OCI-LY7 (cell line): ENCODE measurements around the gene LRRK1. TPM values are rescaled to one million over a fixed set of nuclear protein-coding genes. Genes with fewer than 3 reads are reported as not detected.
"Not testable (repeated sequence)": the region's sequence is repeated elsewhere in the genome, so short reads cannot be mapped to it uniquely, and the experiment has no call there.

Source experiments
- BruUV-seq: library from RNA; stranded (reverse); fragments of 400-500 nt; replicated peaks from 2 replicates; lab custom pipeline; 2021; lab: Mats Ljungman, UMichigan
- CTCF ChIA-PET: fragments of 300-600 bp; sonication (Branson Sonifier 250); formaldehyde crosslinking; loops from one replicate; lab custom pipeline; 2022; ENCODE audit warnings: antibody characterized with exemption; ENCODE audit not compliant: unreplicated experiment; lab: Charles Lee
- POLR2A ChIA-PET: fragments of 300-600 bp; sonication (Branson Sonifier 250); formaldehyde crosslinking; loops from one replicate; lab custom pipeline; 2022; ENCODE audit warnings: antibody characterized with exemption; lab: Charles Lee
- DNase-seq: peaks from one replicate; pipeline ENCODE4 v3.0.0-alpha.2; 2015; ENCODE audit warnings: low spot score
- H2AFZ ChIP-seq: fragments of 200-600 bp; sonication (generic), shearing (Covaris generic); 2 replicates; pipeline ENCODE4 v1.6.1; 2014; ENCODE audit warnings: mild to moderate bottlenecking, antibody characterized with exemption, low read length, moderate library complexity
- H3K27ac ChIP-seq: fragments of 200-600 bp; sonication (generic); 2 replicates; pipeline ENCODE4 v1.5.1; 2014; ENCODE audit warnings: mixed run types, low read depth, mild to moderate bottlenecking, moderate library complexity, low read length, inconsistent platforms; ENCODE audit not compliant: poor library complexity, severe bottlenecking
- H3K36me3 ChIP-seq: fragments of 200-600 bp; sonication (generic); 2 replicates; pipeline ENCODE4 v1.6.1; 2014; ENCODE audit warnings: mild to moderate bottlenecking, antibody characterized with exemption, low read length, moderate library complexity, mixed read lengths; ENCODE audit not compliant: insufficient read depth
- H3K4me1 ChIP-seq: fragments of 200-600 bp; sonication (generic); 2 replicates; pipeline ENCODE4 v1.5.1; 2014; ENCODE audit warnings: mild to moderate bottlenecking, low read length; ENCODE audit not compliant: insufficient read depth, poor library complexity, severe bottlenecking
- H3K4me2 ChIP-seq: fragments of 200-600 bp; sonication (generic); 2 replicates; pipeline ENCODE4 v1.6.1; 2014; ENCODE audit warnings: mild to moderate bottlenecking, low read length
- H3K4me3 ChIP-seq: fragments of 200-600 bp; sonication (generic); 2 replicates; pipeline ENCODE4 v1.5.1; 2014; ENCODE audit warnings: mild to moderate bottlenecking, low read depth, low read length; ENCODE audit not compliant: poor library complexity, severe bottlenecking
- H3K79me2 ChIP-seq: fragments of 200-600 bp; sonication (generic); 2 replicates; pipeline ENCODE4 v1.6.1; 2016; ENCODE audit warnings: low read depth, mild to moderate bottlenecking, low read length, moderate library complexity, mixed read lengths; ENCODE audit not compliant: insufficient read depth
- H3K9me2 ChIP-seq: fragments of 200-600 bp; sonication (generic); 2 replicates; pipeline ENCODE4 v1.6.1; 2016; ENCODE audit warnings: mild to moderate bottlenecking, low read length, mixed read lengths; ENCODE audit not compliant: insufficient read depth
- H3K9me3 ChIP-seq: fragments of 200-600 bp; sonication (generic); 2 replicates; pipeline ENCODE4 v1.6.1; 2014; ENCODE audit warnings: mild to moderate bottlenecking, mixed run types, low read length, mixed read lengths
- H4K20me1 ChIP-seq: fragments of 200-600 bp; sonication (generic); 2 replicates; pipeline ENCODE4 v1.6.1; 2014; ENCODE audit warnings: mild to moderate bottlenecking, antibody characterized with exemption, low read length, moderate library complexity, mixed read lengths; ENCODE audit not compliant: insufficient read depth
- EZH2phosphoT487 ChIP-seq: fragments of 200-600 bp; sonication (generic); IDR thresholded peaks from 2 replicates; pipeline ENCODE4 v1.6.1; 2018; ENCODE audit warnings: low read depth, borderline replicate concordance, mild to moderate bottlenecking, mixed run types, antibody characterized with exemption, low read length, moderate library complexity, mixed read lengths
- intact Hi-C: fragments of 100-400 bp; cut with micrococcal nuclease; formaldehyde crosslinking; loops from one replicate; pipeline ENCODE4 v1.10.0; 2022; ENCODE audit not compliant: unreplicated experiment
- total RNA-seq, 2 experiments: library from RNA; depleted of rRNA in 1 of 2; stranded (reverse); fragments of >200 nt in 1 of 2; shearing (Covaris generic) in 1 of 2; gene quantifications; 2 replicates each; pipeline ENCODE4 v1.2.3, GENCODE V29; 2014 to 2022
- TF ChIP-seq, protein P1 (sequence below): fragments of 200-600 bp; sonication (generic); conservative IDR thresholded peaks from 2 replicates; pipeline ENCODE4 v1.5.1; 2014; ENCODE audit warnings: mild to moderate bottlenecking, antibody characterized with exemption, low read length, moderate library complexity, mixed read lengths

The LRRK1 gene
- total RNA-seq, 2 experiments from 2014 or later = 92.3 to 233 TPM

DNA sequence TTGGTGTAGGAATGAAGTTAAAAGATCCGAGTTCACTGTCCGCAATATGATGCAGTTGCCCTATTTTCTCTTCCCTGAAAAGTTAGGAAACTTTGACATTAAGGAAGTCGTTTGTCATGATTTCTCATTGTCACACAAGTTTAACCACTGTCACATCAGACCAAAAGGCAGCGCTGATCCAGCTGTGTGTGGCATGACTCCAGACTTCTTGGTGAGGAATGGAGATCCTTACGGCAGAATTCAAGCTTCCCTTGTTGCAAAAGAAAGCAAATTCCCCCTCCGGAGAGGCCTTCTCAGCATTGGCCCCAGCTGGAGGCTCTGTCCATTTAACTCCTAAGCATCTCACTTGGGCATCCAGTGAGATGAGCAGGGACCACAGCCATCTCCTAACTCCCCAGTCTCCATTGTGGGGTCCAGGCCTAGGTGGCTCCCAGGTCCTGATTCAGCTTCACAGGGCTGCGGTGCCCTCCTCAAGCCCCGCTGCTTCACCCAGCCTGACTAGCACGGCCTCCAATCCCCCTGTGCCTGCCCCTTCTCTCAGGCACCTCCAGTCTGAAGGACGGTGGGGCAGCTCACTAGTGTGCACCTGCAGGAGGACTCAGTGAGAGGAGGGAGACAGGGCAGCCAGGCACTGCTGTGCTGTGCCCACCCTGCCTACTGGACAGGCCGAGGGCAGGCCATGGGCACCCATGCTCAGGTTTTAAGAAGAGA, 173.2 kb downstream of the LRRK1 start:
- Histone ChIP-seq H2AFZ (no peak overlapping the region), H3K4me3 (no peak overlapping the region), H3K27ac (no peak overlapping the region), H3K79me2 (no peaks in the 10 kb centered on the region), H3K9me3 (no peaks in the 10 kb centered on the region), H4K20me1 (no peaks in the 10 kb centered on the region), H3K4me2 (no peak overlapping the region), H3K36me3 (no peaks in the 10 kb centered on the region), H3K9me2 (no peaks in the 10 kb centered on the region), H3K4me1 (no peaks in the 10 kb centered on the region)
- POLR2A ChIA-PET = interaction anchor here (1.0 kb wide), 1 partner anchor 140 kb away, joined by 3 read pairs; no protein-coding TSS in a partner anchor
- intact Hi-C loops = no loop called here
- BruUV-seq = no TSS peak
- no peak for TF ChIP-seq EZH2phosphoT487
- TF ChIP-seq, protein P1, sequence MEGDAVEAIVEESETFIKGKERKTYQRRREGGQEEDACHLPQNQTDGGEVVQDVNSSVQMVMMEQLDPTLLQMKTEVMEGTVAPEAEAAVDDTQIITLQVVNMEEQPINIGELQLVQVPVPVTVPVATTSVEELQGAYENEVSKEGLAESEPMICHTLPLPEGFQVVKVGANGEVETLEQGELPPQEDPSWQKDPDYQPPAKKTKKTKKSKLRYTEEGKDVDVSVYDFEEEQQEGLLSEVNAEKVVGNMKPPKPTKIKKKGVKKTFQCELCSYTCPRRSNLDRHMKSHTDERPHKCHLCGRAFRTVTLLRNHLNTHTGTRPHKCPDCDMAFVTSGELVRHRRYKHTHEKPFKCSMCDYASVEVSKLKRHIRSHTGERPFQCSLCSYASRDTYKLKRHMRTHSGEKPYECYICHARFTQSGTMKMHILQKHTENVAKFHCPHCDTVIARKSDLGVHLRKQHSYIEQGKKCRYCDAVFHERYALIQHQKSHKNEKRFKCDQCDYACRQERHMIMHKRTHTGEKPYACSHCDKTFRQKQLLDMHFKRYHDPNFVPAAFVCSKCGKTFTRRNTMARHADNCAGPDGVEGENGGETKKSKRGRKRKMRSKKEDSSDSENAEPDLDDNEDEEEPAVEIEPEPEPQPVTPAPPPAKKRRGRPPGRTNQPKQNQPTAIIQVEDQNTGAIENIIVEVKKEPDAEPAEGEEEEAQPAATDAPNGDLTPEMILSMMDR = no peak
- CTCF ChIA-PET = no interaction called here
- no peak for DNase-seq

DNA sequence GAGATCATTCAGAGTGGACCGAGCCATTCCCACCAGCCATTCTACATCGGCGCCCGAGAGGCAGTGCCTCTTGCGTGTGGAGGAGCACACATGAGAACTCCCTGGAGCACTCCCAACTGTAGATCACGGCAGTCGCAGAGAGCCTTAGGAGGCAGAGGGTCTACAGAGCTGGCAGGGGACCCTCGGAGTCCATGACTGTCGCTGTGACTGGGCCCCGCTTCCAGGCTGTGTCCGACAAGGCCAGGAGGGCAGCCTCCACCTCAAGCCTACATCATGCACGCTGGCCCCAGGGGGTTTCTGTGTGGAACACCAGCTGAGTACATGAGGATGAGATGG, 173.7 kb downstream of the LRRK1 start:
- TF ChIP-seq EZH2phosphoT487 = no peak
- TF ChIP-seq, protein P1 = no peak
- no peak overlapping the region for H3K27ac ChIP-seq
- ChIA-PET POLR2A (interaction anchor here (0.5 to 1.0 kb wide), 2 partner anchors 139 to 148 kb away, joined by 3 read pairs; no protein-coding TSS in a partner anchor), CTCF (no interaction called here)
- no peak for DNase-seq
- no peaks in the 10 kb centered on the region for H3K4me1 ChIP-seq
- no peaks in the 10 kb centered on the region for H4K20me1 ChIP-seq
- no peaks in the 10 kb centered on the region for H3K79me2 ChIP-seq
- no peaks in the 10 kb centered on the region for H3K9me3 ChIP-seq
- H3K4me2 ChIP-seq = no peak overlapping the region
- intact Hi-C loops = no loop called here
- no peak overlapping the region for H2AFZ ChIP-seq
- H3K4me3 ChIP-seq = no peak overlapping the region
- H3K9me2 ChIP-seq = no peaks in the 10 kb centered on the region
- BruUV-seq = no TSS peak
- H3K36me3 ChIP-seq = no peaks in the 10 kb centered on the region

DNA sequence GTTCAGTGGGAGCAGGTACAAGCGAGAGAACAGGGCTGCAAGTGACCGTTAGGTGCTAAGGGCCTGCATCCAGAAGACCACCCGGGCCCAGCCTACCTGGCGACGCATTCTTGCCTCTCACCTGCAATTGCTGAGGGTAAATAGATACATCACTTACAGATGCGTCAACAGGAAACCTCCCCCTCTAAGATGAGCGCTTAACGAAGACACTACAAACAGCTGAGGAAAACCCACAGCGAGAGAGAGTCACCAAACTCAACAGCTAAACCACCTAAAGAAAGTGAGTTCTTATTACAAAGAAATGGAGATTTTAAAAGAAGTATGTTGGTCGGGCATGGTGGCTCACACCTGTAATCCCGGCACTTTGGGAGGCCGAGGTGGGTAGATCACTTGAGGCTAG, 174.8 kb downstream of the LRRK1 start:
- BruUV-seq = no TSS peak
- no peak for DNase-seq
- H3K4me2 ChIP-seq = no peak overlapping the region
- no peak overlapping the region for H3K4me3 ChIP-seq
- H3K36me3 ChIP-seq = no peaks in the 10 kb centered on the region
- ChIA-PET POLR2A (interaction anchor here (0.7 to 0.8 kb wide), 2 partner anchors 59 to 281 kb away, joined by 3 to 5 read pairs; no protein-coding TSS in a partner anchor), CTCF (no interaction called here)
- H3K4me1 ChIP-seq = no peaks in the 10 kb centered on the region
- no peaks in the 10 kb centered on the region for H3K9me2 ChIP-seq
- H4K20me1 ChIP-seq = no peaks in the 10 kb centered on the region
- H3K79me2 ChIP-seq = no peaks in the 10 kb centered on the region
- no peak for TF ChIP-seq EZH2phosphoT487
- TF ChIP-seq, protein P1 = no peak
- H3K9me3 ChIP-seq = no peaks in the 10 kb centered on the region
- no peak overlapping the region for H2AFZ ChIP-seq
- intact Hi-C loops = no loop called here
- no peak overlapping the region for H3K27ac ChIP-seq

DNA sequence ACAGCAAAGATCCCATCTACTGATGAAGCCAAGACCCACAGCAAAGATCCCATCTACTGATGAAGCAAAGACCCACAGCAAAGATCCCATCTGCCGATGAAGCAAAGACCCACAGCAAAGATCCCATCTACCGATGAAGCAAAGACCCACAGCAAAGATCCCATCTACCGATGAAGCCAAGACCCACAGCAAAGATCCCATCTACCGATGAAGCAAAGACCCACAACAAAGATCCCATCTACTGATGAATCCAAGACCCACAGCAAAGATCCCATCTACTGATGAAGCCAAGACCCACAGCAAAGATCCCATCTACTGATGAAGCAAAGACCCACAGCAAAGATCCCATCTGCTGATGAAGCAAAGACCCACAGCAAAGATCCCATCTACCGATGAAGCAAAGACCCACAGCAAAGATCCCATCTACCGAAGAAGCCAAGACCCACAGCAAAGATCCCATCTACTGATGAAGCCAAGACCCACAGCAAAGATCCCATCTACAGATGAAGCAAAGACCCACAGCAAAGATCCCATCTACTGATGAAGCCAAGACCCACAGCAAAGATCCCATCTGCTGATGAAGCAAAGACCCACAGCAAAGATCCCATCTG, 176.7 kb downstream of the LRRK1 start:
- POLR2A ChIA-PET = interaction anchor here (0.6 kb wide), 1 partner anchor 140 kb away, joined by 3 read pairs; no protein-coding TSS in a partner anchor

More for the DNA sequence above, 176.7 kb downstream of the LRRK1 start:
- DNase-seq, H3K36me3 ChIP-seq, H2AFZ ChIP-seq, H3K9me3 ChIP-seq, intact Hi-C loops, H3K4me1 ChIP-seq, H3K4me3 ChIP-seq, H3K4me2 ChIP-seq, H3K9me2 ChIP-seq, H3K79me2 ChIP-seq, BruUV-seq, CTCF ChIA-PET, H3K27ac ChIP-seq, H4K20me1 ChIP-seq: not testable (repeated sequence)
